ENCODE data around the gene XAF1.
"Not testable (repeated sequence)": the region's sequence is repeated elsewhere in the genome, so short reads cannot be mapped to it uniquely, and the experiment has no call there.

The XAF1 gene

GRCh38 chr17:6724009-6724408 is 31.8 kb upstream of the XAF1 start:
- no peaks in the 10 kb centered on the region for H3K9me3 Mint-ChIP-seq
- no peak overlapping the region for H3K4me3 Mint-ChIP-seq
- no peaks in the 10 kb centered on the region for H3K4me1 Mint-ChIP-seq
- DNase-seq (no peak), ATAC-seq (no peak)
- H3K36me3 Mint-ChIP-seq (ENCODE audit: low read depth), result no peaks in the 10 kb centered on the region
- no peak overlapping the region for H3K27ac Mint-ChIP-seq
- H3K27me3 Mint-ChIP-seq, result peaks cover 41% of the 10 kb centered on the region

- Mint-ChIP-seq H3K36me3 (ENCODE audit: low read depth) (no peaks in the 10 kb centered on the region), H3K4me3 (no peak overlapping the region), H3K9me3 (no peaks in the 10 kb centered on the region), H3K27me3 (peaks cover 13% of the 10 kb centered on the region), H3K4me1 (no peaks in the 10 kb centered on the region), H3K27ac (no peak overlapping the region)
- no peak for ATAC-seq
- DNase-seq, result no peak
Observed at GRCh38 chr17:6729531-6729930, 26.3 kb upstream of the XAF1 start.

DNA sequence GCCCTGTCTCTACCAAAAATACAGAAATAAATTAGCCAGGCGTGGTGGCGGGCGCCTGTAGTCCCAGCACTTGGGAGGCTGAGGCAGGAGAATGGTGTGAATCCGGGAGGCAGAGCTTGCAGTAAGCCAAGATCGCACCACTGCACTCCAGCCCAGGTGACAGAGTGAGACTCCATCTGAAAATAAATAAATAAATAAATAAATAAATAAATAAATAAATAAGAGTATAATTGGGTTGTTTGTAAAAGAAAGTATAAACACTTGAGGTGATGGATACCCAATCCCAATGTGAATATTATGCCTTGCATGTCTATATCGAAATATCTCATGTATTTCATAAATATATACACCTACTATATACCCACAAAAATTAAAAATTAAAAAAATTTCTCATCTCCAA is 9.2 kb upstream of the XAF1 start:
- not testable (repeated sequence) for H3K36me3 Mint-ChIP-seq (ENCODE audit: low read depth); H3K9me3 Mint-ChIP-seq; H3K4me3 Mint-ChIP-seq; DNase-seq; ATAC-seq; H3K27ac Mint-ChIP-seq; H3K4me1 Mint-ChIP-seq
- H3K27me3 Mint-ChIP-seq, result peaks cover 16% of the 10 kb centered on the region

GRCh38 chr17:6748617-6749016 is 7.2 kb upstream of the XAF1 start:
- H3K27me3 Mint-ChIP-seq, result peaks cover 13% of the 10 kb centered on the region
- no peaks in the 10 kb centered on the region for H3K36me3 Mint-ChIP-seq (ENCODE audit: low read depth)
- H3K4me3 Mint-ChIP-seq, result no peak overlapping the region

DNA sequence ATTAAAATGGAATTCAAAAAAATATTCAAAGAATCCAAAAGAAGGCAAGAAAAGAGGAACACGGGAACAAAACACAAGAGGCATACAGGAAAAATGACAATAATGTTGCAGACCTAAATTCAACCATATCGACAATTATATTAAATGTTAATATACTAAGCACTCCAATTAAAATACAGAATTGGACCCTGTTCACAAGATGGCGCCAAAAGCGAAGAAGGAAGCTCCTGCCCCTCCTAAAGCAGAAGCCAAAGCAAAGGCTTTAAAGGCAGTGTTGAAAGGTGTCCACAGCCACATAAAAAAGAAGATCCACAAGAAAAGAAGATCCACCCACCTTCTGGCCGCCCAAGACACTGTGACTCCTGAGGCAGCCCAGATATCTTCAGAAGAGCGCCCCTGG is 6.3 kb upstream of the XAF1 start:
- no peaks in the 10 kb centered on the region for H3K9me3 Mint-ChIP-seq
- H3K27me3 Mint-ChIP-seq, result peaks cover 11% of the 10 kb centered on the region
- no peak for ATAC-seq
- no peak overlapping the region for H3K27ac Mint-ChIP-seq
- no peaks in the 10 kb centered on the region for H3K36me3 Mint-ChIP-seq (ENCODE audit: low read depth)
- H3K4me1 Mint-ChIP-seq, result peaks cover 19% of the 10 kb centered on the region
- no peak overlapping the region for H3K4me3 Mint-ChIP-seq
- DNase-seq, result no peak

More at GRCh38 chr17:6748617-6749016, 7.2 kb upstream of the XAF1 start:
- no peak for ATAC-seq
- no peak overlapping the region for H3K27ac Mint-ChIP-seq
- H3K9me3 Mint-ChIP-seq, result no peaks in the 10 kb centered on the region
- no peak for DNase-seq
- H3K4me1 Mint-ChIP-seq, result peaks cover 16% of the 10 kb centered on the region

DNA sequence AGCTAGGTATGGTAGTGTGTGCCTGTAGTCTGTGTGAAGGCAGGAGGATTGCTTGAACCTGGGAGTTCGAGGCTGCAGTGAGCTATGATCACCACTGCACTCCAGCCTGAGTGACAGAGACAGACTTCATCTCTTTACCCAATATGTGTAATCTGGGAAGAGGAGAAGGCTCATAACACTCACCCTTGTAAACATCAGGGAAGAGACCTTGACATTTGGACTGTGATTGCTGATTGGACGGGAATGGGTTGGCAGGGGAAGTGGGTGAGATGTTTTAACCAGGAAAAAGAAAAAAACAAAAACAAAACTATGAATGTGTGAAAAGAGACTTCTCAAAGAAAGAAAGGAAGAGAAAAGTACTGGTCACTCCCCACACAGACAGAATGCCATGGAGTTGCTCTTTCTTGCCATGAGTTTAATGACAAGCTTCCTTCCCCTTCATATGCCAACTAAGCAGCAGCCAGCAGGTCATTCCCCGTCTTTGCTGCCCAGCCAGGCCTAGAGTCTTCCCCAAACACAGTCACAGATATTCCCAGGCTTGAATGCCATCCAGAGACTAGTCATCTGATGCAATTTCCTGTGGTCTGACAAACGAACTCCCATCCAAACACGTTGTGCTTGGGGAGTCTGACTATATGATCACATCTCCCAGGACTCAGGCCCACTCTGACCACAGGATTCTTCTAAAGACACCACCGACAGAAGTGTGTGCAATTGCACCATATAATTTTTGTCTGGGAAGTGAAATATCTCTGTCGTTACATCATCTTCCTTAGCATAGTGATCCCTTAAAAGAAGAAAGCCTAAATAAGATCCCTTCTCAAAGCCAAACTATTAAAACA is 3.6 kb upstream of the XAF1 start:
- Mint-ChIP-seq H3K27ac (peak overlapping the region; percentile 74), H3K36me3 (ENCODE audit: low read depth) (peaks cover 1% of the 10 kb centered on the region), H3K27me3 (no peaks in the 10 kb centered on the region), H3K4me3 (no peak overlapping the region), H3K9me3 (no peaks in the 10 kb centered on the region), H3K4me1 (peaks cover 37% of the 10 kb centered on the region)
- ATAC-seq (no peak), DNase-seq (no peak)

DNA sequence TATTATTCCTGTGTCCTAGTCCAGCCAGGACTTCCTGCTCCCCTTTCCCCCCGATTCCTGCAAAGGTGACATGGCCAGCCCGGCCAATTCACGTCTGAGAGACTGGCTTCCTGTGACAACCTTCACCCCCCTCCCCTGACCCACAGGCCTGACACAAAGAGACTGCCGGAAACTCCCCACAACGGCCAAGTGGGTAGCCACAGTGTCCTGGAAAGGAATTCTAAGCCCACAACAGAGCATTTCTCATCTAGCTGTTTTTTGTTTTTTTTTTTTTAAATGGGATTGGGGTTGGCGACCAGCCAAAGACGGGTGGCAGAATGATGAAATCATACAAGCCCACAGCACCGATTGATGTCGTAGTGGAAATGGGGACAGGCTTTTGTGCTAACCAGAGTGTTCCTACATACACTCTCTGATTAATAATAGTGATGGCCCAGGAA is 2.8 kb upstream of the XAF1 start:
- no peaks in the 10 kb centered on the region for H3K9me3 Mint-ChIP-seq
- H3K27me3 Mint-ChIP-seq, result no peaks in the 10 kb centered on the region
- no peak overlapping the region for H3K4me3 Mint-ChIP-seq
- ATAC-seq (no peak), DNase-seq (peak; percentile 22)
- H3K4me1 Mint-ChIP-seq, result peaks cover 43% of the 10 kb centered on the region
- H3K27ac Mint-ChIP-seq, result peak overlapping the region; percentile 74
- H3K36me3 Mint-ChIP-seq (ENCODE audit: low read depth), result peaks cover 2% of the 10 kb centered on the region

GRCh38 chr17:6753546-6753945 is 2.3 kb upstream of the XAF1 start:
- ATAC-seq (no peak), DNase-seq (no peak)
- peak overlapping the region; percentile 20 for H3K27ac Mint-ChIP-seq
- no peak overlapping the region for H3K4me3 Mint-ChIP-seq
- peaks cover 3% of the 10 kb centered on the region for H3K36me3 Mint-ChIP-seq (ENCODE audit: low read depth)
- H3K27me3 Mint-ChIP-seq, result no peaks in the 10 kb centered on the region
- no peaks in the 10 kb centered on the region for H3K9me3 Mint-ChIP-seq
- peaks cover 49% of the 10 kb centered on the region for H3K4me1 Mint-ChIP-seq

DNA sequence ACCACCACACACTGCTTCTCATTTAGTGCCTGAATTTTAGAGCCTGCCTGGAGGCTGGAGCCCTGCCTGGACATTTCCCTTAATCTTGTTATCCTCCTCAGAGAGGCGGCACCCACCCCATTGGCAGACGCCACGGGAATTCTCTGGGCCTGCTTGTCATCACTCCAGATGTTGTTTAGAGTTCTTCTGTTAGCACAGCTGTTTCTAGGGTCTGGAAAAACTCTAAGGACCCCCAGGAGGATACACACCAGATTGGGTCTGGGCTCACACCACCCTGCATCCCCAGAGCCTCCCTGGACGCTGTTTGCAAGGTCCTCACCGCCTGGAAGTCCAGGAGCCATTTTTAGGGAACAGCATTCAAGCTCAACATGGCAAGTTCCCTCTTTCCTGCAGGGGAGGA is 565 bp upstream of the XAF1 start:
- no peak for DNase-seq
- Mint-ChIP-seq H3K27me3 (no peaks in the 10 kb centered on the region), H3K4me1 (peaks cover 49% of the 10 kb centered on the region), H3K9me3 (no peaks in the 10 kb centered on the region), H3K27ac (peak overlapping the region; percentile 92), H3K4me3 (peak overlapping the region; percentile 89), H3K36me3 (ENCODE audit: low read depth) (peaks cover 5% of the 10 kb centered on the region)
- no peak for ATAC-seq

GRCh38 chr17:6756425-6757031 is 682 bp downstream of the XAF1 start:
- Mint-ChIP-seq H3K4me1 (peaks cover 49% of the 10 kb centered on the region), H3K27ac (peak overlapping the region; percentile 92), H3K9me3 (no peaks in the 10 kb centered on the region), H3K4me3 (peak overlapping the region; percentile 89), H3K36me3 (ENCODE audit: low read depth) (peaks cover 13% of the 10 kb centered on the region), H3K27me3 (no peaks in the 10 kb centered on the region)
- ATAC-seq, result no peak
- DNase-seq, result no peak

DNA sequence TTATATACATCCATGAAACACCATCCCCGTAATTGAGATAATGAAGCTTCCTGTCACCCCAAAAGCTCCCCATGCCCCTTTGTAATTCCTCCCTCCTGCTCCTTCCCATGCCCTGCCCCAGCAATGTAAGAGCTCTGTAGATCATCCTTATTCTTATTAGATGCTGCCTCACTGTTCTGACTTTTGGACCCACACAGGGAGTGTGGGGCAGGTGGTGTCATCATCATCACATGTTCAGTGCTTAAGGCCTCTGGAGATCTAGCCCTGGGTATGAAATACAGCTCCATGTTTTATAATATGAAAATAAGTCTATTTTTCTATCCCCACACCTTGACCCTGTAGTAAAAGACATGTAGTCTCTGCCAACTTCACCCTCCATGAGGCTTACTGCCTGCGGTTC is 1.9 kb downstream of the XAF1 start:
- Mint-ChIP-seq H3K4me1 (peaks cover 41% of the 10 kb centered on the region), H3K9me3 (no peaks in the 10 kb centered on the region), H3K27ac (peak overlapping the region; percentile 5), H3K27me3 (no peaks in the 10 kb centered on the region), H3K4me3 (peak overlapping the region; percentile 6), H3K36me3 (ENCODE audit: low read depth) (peaks cover 24% of the 10 kb centered on the region)
- ATAC-seq, result no peak
- no peak for DNase-seq

DNA sequence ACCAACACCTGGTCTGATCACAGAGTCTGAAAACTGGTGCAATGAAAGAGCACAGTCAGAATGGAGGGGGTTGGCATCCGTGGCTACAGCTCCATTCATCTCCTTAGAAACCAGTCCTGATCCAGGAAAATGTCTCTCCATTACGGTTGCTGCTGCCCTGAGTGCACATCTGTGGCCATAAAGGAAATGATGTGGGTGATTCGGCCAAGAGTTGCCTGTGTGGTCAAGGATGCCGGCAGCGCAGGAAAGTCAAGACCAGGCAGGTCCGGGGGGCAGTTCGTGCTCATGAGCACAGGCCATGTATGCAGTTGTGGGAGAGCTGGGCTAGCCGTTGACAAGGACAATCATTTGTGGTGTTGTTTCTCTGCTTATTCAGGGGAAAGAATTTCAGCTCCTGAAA is 5.9 kb downstream of the XAF1 start:
- Mint-ChIP-seq H3K27ac (no peak overlapping the region), H3K4me1 (peaks cover 17% of the 10 kb centered on the region), H3K9me3 (peaks cover 11% of the 10 kb centered on the region), H3K36me3 (ENCODE audit: low read depth) (peaks cover 57% of the 10 kb centered on the region), H3K4me3 (no peak overlapping the region), H3K27me3 (no peaks in the 10 kb centered on the region)
- ATAC-seq (no peak), DNase-seq (no peak)

DNA sequence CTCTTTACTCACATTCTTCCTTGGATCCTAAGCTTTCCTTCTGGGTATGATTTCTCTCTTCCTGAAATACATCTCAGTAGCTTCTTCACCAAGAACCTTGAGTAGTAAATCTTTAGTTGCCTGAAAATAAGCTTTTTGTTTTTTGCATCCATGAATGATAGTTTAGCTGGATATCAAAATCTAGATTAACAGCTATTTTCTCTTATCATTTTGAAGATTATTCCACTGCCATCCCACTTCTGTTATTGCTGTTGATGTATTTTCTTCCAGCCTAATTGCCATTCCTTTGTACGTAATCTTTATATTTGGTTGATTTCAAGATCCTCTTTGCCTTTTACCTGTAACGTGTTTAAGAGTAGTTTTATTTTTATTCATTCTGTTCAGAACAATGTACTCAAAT is 12.6 kb downstream of the XAF1 start:
- peaks cover 63% of the 10 kb centered on the region for H3K9me3 Mint-ChIP-seq
- H3K36me3 Mint-ChIP-seq (ENCODE audit: low read depth), result peaks cover 93% of the 10 kb centered on the region
- H3K4me1 Mint-ChIP-seq, result no peaks in the 10 kb centered on the region
- DNase-seq (no peak), ATAC-seq (no peak)
- no peak overlapping the region for H3K27ac Mint-ChIP-seq
- H3K4me3 Mint-ChIP-seq, result no peak overlapping the region
- no peaks in the 10 kb centered on the region for H3K27me3 Mint-ChIP-seq

GRCh38 chr17:6772016-6772415 is 16.2 kb downstream of the XAF1 start:
- ATAC-seq, result no peak
- H3K27ac Mint-ChIP-seq, result no peak overlapping the region
- H3K4me3 Mint-ChIP-seq, result no peak overlapping the region
- peaks cover 63% of the 10 kb centered on the region for H3K9me3 Mint-ChIP-seq
- peaks cover 72% of the 10 kb centered on the region for H3K36me3 Mint-ChIP-seq (ENCODE audit: low read depth)
- DNase-seq, result no peak
- peaks cover 13% of the 10 kb centered on the region for H3K27me3 Mint-ChIP-seq
- peaks cover 2% of the 10 kb centered on the region for H3K4me1 Mint-ChIP-seq

DNA sequence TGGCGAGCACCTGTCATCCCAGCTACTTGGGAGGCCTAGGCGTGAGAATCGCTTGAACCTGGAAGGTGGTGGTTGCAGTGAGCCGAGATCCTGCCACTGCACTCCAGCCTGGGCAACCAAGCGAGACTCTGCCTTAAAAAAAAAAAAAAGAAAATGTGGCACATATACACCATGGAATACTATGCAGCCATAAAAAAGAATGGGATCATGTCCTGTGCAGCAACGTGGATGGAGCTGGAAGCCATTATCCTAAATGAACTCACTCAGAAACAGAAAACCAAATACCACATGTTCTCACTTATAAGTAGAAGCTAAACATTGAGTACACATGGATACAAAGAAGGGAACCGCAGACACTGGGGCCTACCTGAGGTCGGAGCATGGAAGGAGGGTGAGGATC is 19.1 kb downstream of the XAF1 start:
- Mint-ChIP-seq H3K9me3 (peaks cover 35% of the 10 kb centered on the region), H3K27me3 (peaks cover 34% of the 10 kb centered on the region), H3K36me3 (ENCODE audit: low read depth) (peaks cover 45% of the 10 kb centered on the region)
- H3K27ac Mint-ChIP-seq, H3K4me3 Mint-ChIP-seq, H3K4me1 Mint-ChIP-seq, ATAC-seq, DNase-seq: not testable (repeated sequence)
